CD4-positive, alpha-beta T cell (primary cell): Measurements from ENCODE around the gene HDAC4. TPM values are rescaled to one million over a fixed set of nuclear protein-coding genes. Genes with fewer than 3 reads are reported as not detected.

Source experiments
- ATAC-seq: fragments of 200-7000 bp; cut with Tn5 transposase; one replicate; pipeline ENCODE4 v1.10.0; 2022; ENCODE audit warnings: mild to moderate bottlenecking; ENCODE audit not compliant: poor library complexity
- CTCF ChIA-PET: fragments of 350-600 bp; sonication (Branson Sonifier 250); formaldehyde crosslinking; loops from one replicate; lab custom pipeline; 2021; ENCODE audit warnings: antibody characterized with exemption, inconsistent platforms; lab: Charles Lee
- POLR2A ChIA-PET: fragments of 350-600 bp; sonication (Branson Sonifier 250); formaldehyde crosslinking; loops from one replicate; lab custom pipeline; 2021; ENCODE audit warnings: antibody characterized with exemption, inconsistent platforms; lab: Charles Lee
- DNase-seq, 14 experiments: peaks; one replicate each; pipeline ENCODE4 v3.0.0-alpha.2; 2013 to 2020; ENCODE audit warnings: mixed read lengths in 2 of 14
- H3K27ac ChIP-seq, 2 donors: one replicate each; pipeline versions ENCODE4 v1.5.1 to v1.7.0; 2013; ENCODE audit warnings: low read length in 2 of 2, low read depth in 1 of 2, mild to moderate bottlenecking in 1 of 2
- H3K27me3 ChIP-seq, 2 experiments: 1 replicate in 1 of 2; 2 replicates in 1 of 2; pipeline versions ENCODE4 v1.6.1 to v1.7.0; 2013; ENCODE audit warnings: low read length in 2 of 2, control low read depth in 1 of 2, mild to moderate bottlenecking in 1 of 2, moderate library complexity in 1 of 2; ENCODE audit not compliant: insufficient read depth in 2 of 2, control insufficient read depth in 1 of 2
- H3K36me3 ChIP-seq: one replicate; pipeline ENCODE4 v1.6.1; 2013; ENCODE audit warnings: low read length, control low read depth; ENCODE audit not compliant: insufficient read depth
- H3K4me1 ChIP-seq: one replicate; pipeline ENCODE4 v1.6.1; 2013; ENCODE audit warnings: low read length, control low read depth; ENCODE audit not compliant: insufficient read depth
- H3K4me3 ChIP-seq: one replicate; pipeline ENCODE4 v1.5.1; 2013; ENCODE audit warnings: mild to moderate bottlenecking, low read length, moderate library complexity
- H3K9me3 ChIP-seq, 2 experiments: 1 replicate in 1 of 2; 2 replicates in 1 of 2; pipeline versions ENCODE4 v1.6.1 to v1.7.0; 2013; ENCODE audit warnings: low read length in 2 of 2, mild to moderate bottlenecking in 2 of 2, control low read depth in 1 of 2, moderate library complexity in 1 of 2; ENCODE audit not compliant: control insufficient read depth in 1 of 2, insufficient read depth in 1 of 2
- H3K27ac Mint-ChIP-seq: one replicate; pipeline ENCODE4 v1.8.0; 2020; ENCODE audit warnings: mixed read lengths
- H3K27me3 Mint-ChIP-seq: one replicate; pipeline ENCODE4 v1.8.0; 2021; ENCODE audit warnings: mixed read lengths
- H3K36me3 Mint-ChIP-seq: one replicate; pipeline ENCODE4 v1.8.0; 2021; ENCODE audit warnings: low read depth, mixed read lengths
- H3K4me1 Mint-ChIP-seq: one replicate; pipeline ENCODE4 v1.8.0; 2021; ENCODE audit warnings: low read depth, mixed read lengths
- H3K4me3 Mint-ChIP-seq: one replicate; pipeline ENCODE4 v1.8.0; 2020; ENCODE audit warnings: mild to moderate bottlenecking, mixed read lengths
- H3K9me3 Mint-ChIP-seq: one replicate; pipeline ENCODE4 v1.8.0; 2020; ENCODE audit warnings: mixed read lengths
- intact Hi-C, 2 experiments: fragments of 100-400 bp; cut with DNase I in 1 of 2; cut with micrococcal nuclease in 1 of 2; formaldehyde crosslinking; loops; one replicate each; pipeline versions ENCODE4 v1.15.1 to v1.9.0; 2023 to 2025; cut with DNase I, micrococcal nuclease
- total RNA-seq, 174 experiments: library from RNA in 2 of 174; stranded (reverse) in 2 of 174; gene quantifications; one replicate each; pipeline ENCODE4 v1.2.3 and lab custom pipeline; 2021 to 2026
- TF ChIP-seq, protein P1 (sequence below): fragments of 200-600 bp; IDR thresholded peaks from one replicate; pipeline ENCODE4 v1.8.0; 2022; ENCODE audit warnings: antibody characterized with exemption, mild to moderate bottlenecking

The HDAC4 gene
- total RNA-seq, 2 experiments from 2014 or later, result 45.3 to 49.2 TPM

DNA sequence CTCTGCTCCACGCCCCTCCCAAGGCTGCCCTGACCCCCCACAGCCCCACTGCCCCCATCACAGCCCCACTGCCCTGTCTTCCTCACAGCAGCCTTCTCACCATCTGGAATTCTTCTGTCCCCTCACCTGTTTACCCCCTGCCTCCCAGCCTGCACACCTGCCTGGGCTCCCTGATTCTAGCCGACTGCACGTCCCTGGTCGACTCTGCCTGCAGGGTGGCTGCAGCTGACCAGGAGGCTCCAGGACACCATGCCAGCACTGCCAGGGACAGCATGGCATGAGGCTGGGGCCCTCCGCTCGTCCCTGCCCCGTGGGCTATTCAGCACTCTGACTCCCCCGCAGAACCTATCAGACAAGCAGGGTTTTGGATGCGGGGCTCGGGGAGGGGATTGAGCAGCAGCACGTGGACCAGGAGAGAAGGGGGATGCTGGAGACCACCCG, 254.1 kb downstream of the HDAC4 start:
- Mint-ChIP-seq H3K9me3 (peaks cover 9% of the 10 kb centered on the region), H3K4me1 (peaks cover 19% of the 10 kb centered on the region), H3K36me3 (peaks cover 77% of the 10 kb centered on the region), H3K27me3 (no peaks in the 10 kb centered on the region), H3K27ac (no peak overlapping the region), H3K4me3 (no peak overlapping the region)
- H3K27ac ChIP-seq, result no peak overlapping the region
- H3K4me3 ChIP-seq, result no peak overlapping the region
- DNase-seq, result no peak
- TF ChIP-seq, protein P1, sequence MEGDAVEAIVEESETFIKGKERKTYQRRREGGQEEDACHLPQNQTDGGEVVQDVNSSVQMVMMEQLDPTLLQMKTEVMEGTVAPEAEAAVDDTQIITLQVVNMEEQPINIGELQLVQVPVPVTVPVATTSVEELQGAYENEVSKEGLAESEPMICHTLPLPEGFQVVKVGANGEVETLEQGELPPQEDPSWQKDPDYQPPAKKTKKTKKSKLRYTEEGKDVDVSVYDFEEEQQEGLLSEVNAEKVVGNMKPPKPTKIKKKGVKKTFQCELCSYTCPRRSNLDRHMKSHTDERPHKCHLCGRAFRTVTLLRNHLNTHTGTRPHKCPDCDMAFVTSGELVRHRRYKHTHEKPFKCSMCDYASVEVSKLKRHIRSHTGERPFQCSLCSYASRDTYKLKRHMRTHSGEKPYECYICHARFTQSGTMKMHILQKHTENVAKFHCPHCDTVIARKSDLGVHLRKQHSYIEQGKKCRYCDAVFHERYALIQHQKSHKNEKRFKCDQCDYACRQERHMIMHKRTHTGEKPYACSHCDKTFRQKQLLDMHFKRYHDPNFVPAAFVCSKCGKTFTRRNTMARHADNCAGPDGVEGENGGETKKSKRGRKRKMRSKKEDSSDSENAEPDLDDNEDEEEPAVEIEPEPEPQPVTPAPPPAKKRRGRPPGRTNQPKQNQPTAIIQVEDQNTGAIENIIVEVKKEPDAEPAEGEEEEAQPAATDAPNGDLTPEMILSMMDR, result no peak
- POLR2A ChIA-PET, result no interaction called here
- H3K36me3 ChIP-seq, result peaks cover 72% of the 10 kb centered on the region
- intact Hi-C loops, result no loop called here
- CTCF ChIA-PET, result no interaction called here
- peaks cover 17 to 20% of the 10 kb centered on the region in 2 experiments for H3K9me3 ChIP-seq
- ATAC-seq, result no peak
- H3K27me3 ChIP-seq, result no peaks in the 10 kb centered on the region
- H3K4me1 ChIP-seq, result peaks cover 13% of the 10 kb centered on the region

DNA sequence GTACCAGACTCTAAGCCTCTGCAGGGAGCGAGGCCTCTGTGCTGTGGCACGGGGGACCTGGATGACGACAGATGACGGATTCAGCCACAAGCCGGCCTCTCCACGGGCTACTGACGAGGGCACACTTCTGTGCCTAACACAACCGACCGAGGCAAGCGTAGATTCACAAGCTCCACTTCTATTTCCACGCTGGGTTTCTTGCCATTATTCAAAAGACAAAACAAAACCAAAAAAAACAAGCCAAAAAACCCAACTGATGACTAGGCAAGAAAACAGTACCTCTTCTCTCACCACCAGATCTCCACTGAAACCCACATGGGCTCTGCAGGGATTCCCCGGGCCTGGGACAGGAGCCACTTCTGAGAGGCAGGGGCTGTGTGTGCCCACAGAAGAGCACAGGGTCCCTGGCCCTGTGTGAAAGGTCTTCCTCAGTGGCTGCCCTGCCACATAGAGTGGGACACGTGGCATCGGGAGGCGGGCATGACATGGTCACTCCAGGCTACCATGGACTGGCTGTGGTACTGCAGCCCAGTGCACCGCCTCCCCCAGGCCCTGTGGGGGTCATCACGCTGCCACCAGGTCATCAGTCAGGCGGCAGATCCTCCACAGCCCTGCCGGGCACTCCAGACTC, 254.7 kb downstream of the HDAC4 start:
- Mint-ChIP-seq H3K36me3 (peaks cover 80% of the 10 kb centered on the region), H3K27ac (no peak overlapping the region), H3K9me3 (peaks cover 9% of the 10 kb centered on the region), H3K4me1 (peaks cover 17% of the 10 kb centered on the region), H3K27me3 (no peaks in the 10 kb centered on the region), H3K4me3 (no peak overlapping the region)
- no peak for DNase-seq
- Histone ChIP-seq H3K27me3 (no peaks in the 10 kb centered on the region), H3K36me3 (peaks cover 75% of the 10 kb centered on the region), H3K27ac (no peak overlapping the region), H3K4me1 (peaks cover 7% of the 10 kb centered on the region), H3K4me3 (no peak overlapping the region), H3K9me3 (peaks cover 12 to 14% of the 10 kb centered on the region in 2 experiments)
- ChIA-PET POLR2A (no interaction called here), CTCF (no interaction called here)
- TF ChIP-seq, protein P1, result no peak
- intact Hi-C loops, result no loop called here
- ATAC-seq, result no peak

DNA sequence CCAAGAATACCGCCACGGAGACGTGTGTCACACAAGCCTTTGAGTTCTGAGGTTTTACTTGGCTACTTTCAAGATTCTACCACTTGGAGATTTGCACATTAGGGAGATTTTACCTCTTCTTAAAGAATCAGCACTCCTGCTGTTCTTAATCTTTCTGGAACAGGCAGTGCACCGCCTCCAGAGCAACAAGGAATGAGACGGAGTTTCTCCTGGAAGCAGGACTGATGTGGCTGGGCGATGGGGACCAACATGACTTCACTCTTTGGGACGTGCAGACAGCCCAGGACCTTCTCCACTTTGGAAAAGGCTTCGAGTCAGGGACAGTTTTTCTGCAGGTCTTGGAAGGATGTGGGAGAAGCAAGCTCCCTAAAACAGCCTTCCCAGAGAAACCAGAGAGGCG, 255.2 kb downstream of the HDAC4 start:
- DNase-seq (no peak), ATAC-seq (no peak)
- H3K4me3 ChIP-seq, result no peak overlapping the region
- no peak overlapping the region for H3K27ac ChIP-seq
- H3K27me3 ChIP-seq, result no peaks in the 10 kb centered on the region
- Mint-ChIP-seq H3K4me1 (peaks cover 12% of the 10 kb centered on the region), H3K27ac (no peak overlapping the region), H3K27me3 (no peaks in the 10 kb centered on the region), H3K9me3 (peaks cover 4% of the 10 kb centered on the region), H3K36me3 (peaks cover 76% of the 10 kb centered on the region), H3K4me3 (no peak overlapping the region)
- peaks cover 7 to 12% of the 10 kb centered on the region in 2 experiments for H3K9me3 ChIP-seq
- peaks cover 2% of the 10 kb centered on the region for H3K4me1 ChIP-seq
- peaks cover 80% of the 10 kb centered on the region for H3K36me3 ChIP-seq
- POLR2A ChIA-PET, result no interaction called here
- CTCF ChIA-PET, result no interaction called here
- intact Hi-C loops, result no loop called here
- TF ChIP-seq, protein P1, result no peak
